SU-DHL-6 (cell line): ENCODE results near the gene ALCAM.

Experiments
- H2AFZ ChIP-seq: fragments of 200-600 bp; sonication (generic); 2 replicates; pipeline ENCODE4 v1.6.1; 2014; ENCODE audit warnings: low read depth, mild to moderate bottlenecking, moderate library complexity, mixed read lengths, antibody characterized with exemption, low read length; ENCODE audit not compliant: severe bottlenecking
- H3F3A ChIP-seq: fragments of 200-600 bp; shearing (Covaris generic); 2 replicates; pipeline ENCODE4 v1.6.0; 2016; ENCODE audit warnings: antibody characterized with exemption, mild to moderate bottlenecking; ENCODE audit not compliant: insufficient read depth
- H3K27ac ChIP-seq: fragments of 200-600 bp; sonication (generic); 2 replicates; pipeline ENCODE4 v1.5.1; 2016; ENCODE audit warnings: low read depth, mild to moderate bottlenecking, low read length, moderate library complexity, mixed read lengths
- H3K27me3 ChIP-seq: fragments of 200-600 bp; sonication (generic), shearing (Covaris generic); 2 replicates; pipeline ENCODE4 v1.6.0; 2014; ENCODE audit warnings: mild to moderate bottlenecking, low read length
- H3K36me3 ChIP-seq: fragments of 200-600 bp; sonication (generic); 2 replicates; pipeline ENCODE4 v1.6.1; 2014; ENCODE audit warnings: mild to moderate bottlenecking, low read length, mixed read lengths
- H3K4me2 ChIP-seq: fragments of 300-600, 200-600 bp; shearing (Covaris generic), sonication (generic); 2 replicates; pipeline ENCODE4 v1.6.0; 2014; ENCODE audit warnings: low read length, low read depth, mild to moderate bottlenecking; ENCODE audit not compliant: poor library complexity, severe bottlenecking
- H3K4me3 ChIP-seq: fragments of 200-600 bp; sonication (generic); 2 replicates; pipeline ENCODE4 v1.5.1; 2014; ENCODE audit warnings: antibody characterized with exemption, low read length, mild to moderate bottlenecking, mixed read lengths; ENCODE audit not compliant: insufficient read depth, poor library complexity, severe bottlenecking
- H3K79me2 ChIP-seq: fragments of 200-600 bp; sonication (generic); 2 replicates; pipeline ENCODE4 v1.6.1; 2014; ENCODE audit warnings: mild to moderate bottlenecking, low read length, moderate library complexity; ENCODE audit not compliant: insufficient read depth
- H3K9ac ChIP-seq: fragments of 200-600 bp; sonication (generic); 2 replicates; pipeline ENCODE4 v1.7.0; 2014; ENCODE audit warnings: mild to moderate bottlenecking, low read length
- H3K9me2 ChIP-seq: fragments of 200-600 bp; sonication (generic); replicated peaks from 2 replicates; pipeline ENCODE4 v1.6.1; 2014; ENCODE audit warnings: low read length; ENCODE audit not compliant: insufficient read depth
- H3K9me3 ChIP-seq: fragments of 200-600 bp; sonication (generic); 2 replicates; pipeline ENCODE4 v1.6.1; 2014; ENCODE audit warnings: low read length, mixed read lengths; ENCODE audit not compliant: insufficient read depth
- H4K20me1 ChIP-seq: fragments of 200-600 bp; sonication (generic); 2 replicates; pipeline ENCODE4 v1.6.1; 2014; ENCODE audit warnings: low read depth, mild to moderate bottlenecking, antibody characterized with exemption, low read length, moderate library complexity, mixed read lengths
- EZH2phosphoT487 ChIP-seq: fragments of 200-600 bp; sonication (generic), shearing (Covaris generic); conservative IDR thresholded peaks from 2 replicates; pipeline ENCODE4 v1.6.1; 2018; ENCODE audit warnings: mild to moderate bottlenecking, antibody characterized with exemption, low read length, moderate library complexity, mixed read lengths
- TF ChIP-seq, protein P1 (sequence below): fragments of 200-600 bp; sonication (generic); IDR thresholded peaks from one replicate; pipeline ENCODE4 v1.5.1; 2017; ENCODE audit warnings: antibody characterized with exemption, mild to moderate bottlenecking, low read length, moderate library complexity; ENCODE audit not compliant: insufficient read depth, poor library complexity, severe bottlenecking

The ALCAM gene

DNA sequence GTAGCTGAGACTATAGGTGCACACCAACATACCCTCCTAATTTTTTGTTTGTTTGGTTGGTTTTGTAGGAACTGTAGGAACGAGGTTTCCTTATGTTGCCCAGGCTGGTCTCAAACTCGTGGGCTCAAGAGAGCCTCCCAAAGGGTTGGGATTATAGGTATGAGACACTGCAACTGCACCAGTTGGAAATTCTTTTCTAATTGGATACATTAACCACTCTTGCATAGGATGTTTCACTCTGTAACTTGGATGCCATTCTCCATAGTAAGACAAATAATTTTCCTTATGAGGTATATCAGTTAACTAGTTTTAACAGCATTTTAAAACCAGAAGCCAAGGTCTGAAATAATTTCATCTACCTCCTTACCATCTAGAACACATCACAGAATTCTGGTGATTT lies 6.7 kb upstream of the ALCAM start:
- TF ChIP-seq, protein P1, sequence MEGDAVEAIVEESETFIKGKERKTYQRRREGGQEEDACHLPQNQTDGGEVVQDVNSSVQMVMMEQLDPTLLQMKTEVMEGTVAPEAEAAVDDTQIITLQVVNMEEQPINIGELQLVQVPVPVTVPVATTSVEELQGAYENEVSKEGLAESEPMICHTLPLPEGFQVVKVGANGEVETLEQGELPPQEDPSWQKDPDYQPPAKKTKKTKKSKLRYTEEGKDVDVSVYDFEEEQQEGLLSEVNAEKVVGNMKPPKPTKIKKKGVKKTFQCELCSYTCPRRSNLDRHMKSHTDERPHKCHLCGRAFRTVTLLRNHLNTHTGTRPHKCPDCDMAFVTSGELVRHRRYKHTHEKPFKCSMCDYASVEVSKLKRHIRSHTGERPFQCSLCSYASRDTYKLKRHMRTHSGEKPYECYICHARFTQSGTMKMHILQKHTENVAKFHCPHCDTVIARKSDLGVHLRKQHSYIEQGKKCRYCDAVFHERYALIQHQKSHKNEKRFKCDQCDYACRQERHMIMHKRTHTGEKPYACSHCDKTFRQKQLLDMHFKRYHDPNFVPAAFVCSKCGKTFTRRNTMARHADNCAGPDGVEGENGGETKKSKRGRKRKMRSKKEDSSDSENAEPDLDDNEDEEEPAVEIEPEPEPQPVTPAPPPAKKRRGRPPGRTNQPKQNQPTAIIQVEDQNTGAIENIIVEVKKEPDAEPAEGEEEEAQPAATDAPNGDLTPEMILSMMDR: no peak
- no peak for TF ChIP-seq EZH2phosphoT487
- Histone ChIP-seq H3K4me2 (no peak overlapping the region), H3K4me3 (no peak overlapping the region), H3F3A (no peaks in the 10 kb centered on the region), H3K27ac (no peak overlapping the region), H4K20me1 (no peaks in the 10 kb centered on the region), H3K36me3 (no peaks in the 10 kb centered on the region), H2AFZ (no peak overlapping the region), H3K27me3 (no peaks in the 10 kb centered on the region), H3K9ac (no peak overlapping the region), H3K79me2 (no peaks in the 10 kb centered on the region), H3K9me3 (no peaks in the 10 kb centered on the region), H3K9me2 (no peaks in the 10 kb centered on the region)

DNA sequence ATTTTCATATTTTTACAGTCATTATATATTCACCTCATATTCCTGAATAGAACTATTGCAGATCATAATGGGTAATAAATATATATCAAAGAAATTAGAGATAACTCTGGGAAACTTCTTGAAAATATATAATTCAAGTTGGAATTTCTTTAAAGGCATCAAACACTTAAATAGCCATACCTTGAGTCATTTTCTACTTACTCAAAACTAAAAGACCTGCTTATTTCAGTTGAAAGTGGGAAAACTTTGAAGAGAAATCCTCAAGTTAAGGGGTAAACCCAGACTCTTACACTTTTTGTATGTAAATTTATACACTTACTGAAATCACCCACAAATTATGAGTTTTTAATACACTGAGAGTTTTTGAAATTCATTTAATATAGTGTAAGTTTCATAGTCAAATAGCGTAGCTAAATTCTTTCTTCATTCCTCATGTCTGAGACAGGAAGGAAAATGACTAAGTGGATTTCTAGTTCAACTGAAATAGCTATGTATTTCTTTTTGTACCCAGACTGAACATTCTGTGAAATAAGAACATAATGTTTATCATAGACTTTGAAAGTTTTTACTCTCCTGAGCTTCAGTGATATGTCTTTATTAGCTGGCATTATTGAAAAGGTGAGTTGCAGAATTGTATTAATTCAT lies 4.6 kb upstream of the ALCAM start:
- no peak overlapping the region for H3K27ac ChIP-seq
- H3K4me3 ChIP-seq: no peak overlapping the region
- no peaks in the 10 kb centered on the region for H3K36me3 ChIP-seq
- no peak overlapping the region for H3K9ac ChIP-seq
- no peaks in the 10 kb centered on the region for H3K9me2 ChIP-seq
- H4K20me1 ChIP-seq: no peaks in the 10 kb centered on the region
- H3K27me3 ChIP-seq: no peaks in the 10 kb centered on the region
- peaks cover 4% of the 10 kb centered on the region; the same call in 1 of the 2 replicates for H3K79me2 ChIP-seq
- H3K4me2 ChIP-seq: no peak overlapping the region
- TF ChIP-seq, protein P1: no peak
- no peak for TF ChIP-seq EZH2phosphoT487
- H3F3A ChIP-seq: no peaks in the 10 kb centered on the region; the same call in 1 of the 2 replicates
- H2AFZ ChIP-seq: no peak overlapping the region
- H3K9me3 ChIP-seq: no peaks in the 10 kb centered on the region

DNA sequence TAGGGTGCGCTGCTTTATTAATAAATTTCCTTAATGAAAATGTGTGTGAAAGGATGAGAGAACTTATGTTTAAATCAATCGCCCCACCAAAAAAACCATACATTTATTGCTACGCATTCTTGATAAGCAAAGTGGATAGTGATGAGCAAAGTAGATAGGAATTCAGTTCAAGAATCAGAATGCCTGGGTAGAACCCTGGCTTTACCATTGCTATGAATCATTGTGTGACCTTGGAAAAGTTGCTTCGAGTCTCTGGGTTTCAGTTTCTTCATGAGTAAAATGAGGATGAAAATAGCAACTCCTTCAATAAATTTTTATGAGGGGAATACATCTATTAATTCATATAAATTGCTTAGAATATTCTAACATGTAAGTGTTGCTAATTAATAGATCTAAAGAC lies 2.6 kb upstream of the ALCAM start:
- Histone ChIP-seq H3K4me2 (no peak overlapping the region), H3K9me3 (no peaks in the 10 kb centered on the region), H3F3A (peaks cover 17% of the 10 kb centered on the region), H3K27ac (no peak overlapping the region), H3K36me3 (no peaks in the 10 kb centered on the region), H3K9ac (no peak overlapping the region), H3K79me2 (peaks cover 14% of the 10 kb centered on the region), H3K27me3 (no peaks in the 10 kb centered on the region), H3K9me2 (no peaks in the 10 kb centered on the region), H2AFZ (no peak overlapping the region), H3K4me3 (no peak overlapping the region), H4K20me1 (no peaks in the 10 kb centered on the region)
- TF ChIP-seq, protein P1: no peak
- no peak for TF ChIP-seq EZH2phosphoT487
